ENCODE data around the gene GET4.

GET4 gene

GRCh38 chr7:876077-876971, at the start of gene GET4:
TSS of gene GET4 (plus strand) at chr7:876554. CDS start at chr7:876646, 92 bp downstream.
- DNase-seq (ENCODE audit: low read depth) = peak; percentile 93
- peak within 1 kb of the TSS; percentile 84 for H3K4me3 ChIP-seq (ENCODE audit: low read depth, low read length)

DNA sequence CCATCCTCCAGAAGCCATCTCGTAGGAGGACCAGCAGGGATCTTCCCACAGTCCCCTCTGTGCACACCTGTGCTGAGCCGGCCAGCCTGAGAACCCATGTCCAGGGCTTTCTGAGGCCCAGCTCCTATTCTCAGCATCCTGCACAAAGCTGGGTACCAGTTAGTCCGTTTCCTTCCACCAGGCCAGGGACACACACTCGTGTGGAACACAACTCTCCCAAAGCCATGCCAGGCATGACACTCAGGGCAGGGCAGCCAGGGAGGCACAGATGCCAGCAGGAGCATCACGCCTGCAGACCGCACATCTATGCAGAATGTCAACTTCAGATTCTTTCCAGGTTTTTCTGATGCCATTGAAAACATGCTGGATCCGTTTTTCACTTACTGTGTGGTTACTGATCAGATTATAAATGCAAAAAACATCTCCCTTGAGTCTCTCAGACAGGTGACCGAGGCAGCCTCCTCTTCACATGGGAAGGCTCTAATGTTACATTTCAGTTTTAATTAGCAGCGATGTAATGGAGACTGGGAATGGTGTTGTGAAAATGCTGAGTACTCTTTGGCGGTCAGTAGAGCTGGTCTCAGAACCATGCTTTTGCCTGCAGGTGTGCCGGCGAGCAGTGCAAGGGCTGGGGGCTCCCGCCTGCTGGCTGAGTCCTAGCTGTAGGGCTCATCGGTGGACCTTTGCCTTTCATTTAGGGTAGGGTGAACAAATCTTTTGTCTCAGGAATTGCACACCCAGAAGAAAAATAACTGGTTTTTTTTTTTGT, 47.4 kb upstream of the GET4 start:
- H3K4me3 ChIP-seq (ENCODE audit: low read depth, low read length) = no peak overlapping the region
- no peak for DNase-seq (ENCODE audit: low read depth)

- no peak for DNase-seq (ENCODE audit: low read depth)
- no peak overlapping the region for H3K4me3 ChIP-seq (ENCODE audit: low read depth, low read length)
Observed at GRCh38 chr7:830069-830468, 46.3 kb upstream of the GET4 start.

DNA sequence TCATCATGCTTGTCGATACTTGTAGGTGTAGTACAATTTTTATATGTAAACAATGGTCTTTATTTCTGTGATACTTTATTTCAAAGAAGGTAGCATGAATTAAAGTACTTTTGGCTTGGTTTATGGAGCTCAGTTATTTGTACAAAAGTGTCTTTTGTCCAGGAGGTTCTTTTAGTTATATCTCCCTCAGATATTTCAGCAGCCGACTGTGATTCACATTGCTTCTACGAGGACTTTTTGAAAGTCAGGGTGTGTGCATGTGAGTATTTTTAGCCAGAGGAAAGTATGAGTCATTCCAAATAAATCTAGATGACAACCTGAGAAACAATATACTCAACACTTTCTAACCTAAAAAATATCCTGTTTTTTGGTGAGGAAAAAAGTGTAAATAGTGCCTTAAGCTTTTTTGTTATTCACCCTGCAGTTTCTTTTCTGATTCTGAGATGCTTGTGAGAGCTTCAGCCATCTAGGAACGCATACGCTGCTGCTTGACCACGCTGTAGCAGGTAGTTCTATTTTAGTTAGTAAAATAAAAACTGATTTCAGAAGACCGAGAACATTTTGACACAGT, 44.7 kb upstream of the GET4 start:
- peak; percentile 57 for DNase-seq (ENCODE audit: low read depth)

DNA sequence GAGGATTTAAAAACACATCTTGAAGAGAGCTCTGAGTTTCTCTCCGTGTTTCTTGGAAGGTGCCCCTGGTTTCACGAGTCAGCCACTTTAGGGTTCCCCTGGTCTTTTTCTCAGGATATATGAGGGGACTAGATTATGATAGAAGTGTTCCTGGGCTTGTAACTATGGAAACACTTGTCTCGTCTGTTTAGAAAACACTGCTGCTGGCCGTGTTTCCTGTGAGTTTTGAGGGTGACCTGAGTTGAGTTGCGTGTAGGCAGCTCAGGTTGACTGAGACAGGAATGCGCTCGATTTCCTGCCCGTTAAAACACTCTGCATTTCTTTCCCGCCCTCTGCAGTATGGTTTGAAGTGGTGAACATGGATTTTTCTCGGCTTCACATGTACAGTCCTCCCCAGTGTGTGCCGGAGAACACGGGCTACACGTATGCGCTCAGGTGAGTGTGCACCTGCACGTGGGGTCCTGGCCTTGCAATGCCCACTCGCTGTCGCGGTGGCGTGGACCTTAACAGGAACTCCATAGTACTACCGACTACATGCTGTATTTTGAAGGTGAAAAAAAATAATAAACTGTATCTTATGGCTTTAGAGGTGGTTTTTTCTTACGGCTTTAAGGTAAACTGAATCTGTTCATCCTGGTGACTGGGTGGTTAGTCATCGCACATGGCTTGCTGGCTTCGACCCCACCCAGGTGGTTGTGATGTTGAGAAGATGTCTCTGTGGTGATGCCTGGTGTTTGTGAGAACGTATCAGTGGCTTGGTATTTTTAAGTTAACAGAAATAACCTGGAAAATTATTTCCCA, 44.0 kb upstream of the GET4 start, which contains the start of gene SUN1:
TSS of gene SUN1 (plus strand) at position 310 of the 801 bp plus-strand sequence. CDS start at position 359, 49 bp downstream.
- H3K4me3 ChIP-seq (ENCODE audit: low read depth, low read length) = no peak within 1 kb of the TSS

More for the DNA sequence above, 44.7 kb upstream of the GET4 start:
- no peak overlapping the region for H3K4me3 ChIP-seq (ENCODE audit: low read depth, low read length)

DNA sequence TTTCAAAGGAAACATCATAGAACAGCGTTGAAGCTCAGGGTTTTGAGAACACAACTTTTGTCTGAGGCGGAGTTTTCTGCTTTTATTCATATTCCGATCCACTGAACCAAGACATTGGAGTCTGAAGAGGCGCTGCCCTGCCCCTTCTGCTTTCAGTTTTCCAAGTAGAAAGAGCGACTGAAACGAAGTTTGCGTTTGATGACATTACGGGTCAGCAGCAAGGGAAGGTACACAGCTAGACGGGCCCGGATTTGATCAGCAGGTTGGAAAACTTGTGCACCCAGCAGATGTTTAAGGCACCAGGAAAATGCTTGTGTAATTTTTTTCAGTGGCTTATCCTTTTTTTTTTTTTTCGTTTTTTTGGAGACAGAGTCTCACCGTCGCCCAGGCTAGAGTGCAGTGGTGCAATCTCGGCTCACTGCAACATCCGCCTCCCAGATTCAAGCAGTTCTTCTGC, 43.4 kb upstream of the GET4 start:
- DNase-seq (ENCODE audit: low read depth) = no peak
- no peak overlapping the region for H3K4me3 ChIP-seq (ENCODE audit: low read depth, low read length)

More for the DNA sequence above, 44.0 kb upstream of the GET4 start, which contains the start of gene SUN1:
- DNase-seq (ENCODE audit: low read depth) = no peak

GRCh38 chr7:833601-834258, 42.6 kb upstream of the GET4 start:
- no peak for DNase-seq (ENCODE audit: low read depth)
- H3K4me3 ChIP-seq (ENCODE audit: low read depth, low read length) = no peak overlapping the region

DNA sequence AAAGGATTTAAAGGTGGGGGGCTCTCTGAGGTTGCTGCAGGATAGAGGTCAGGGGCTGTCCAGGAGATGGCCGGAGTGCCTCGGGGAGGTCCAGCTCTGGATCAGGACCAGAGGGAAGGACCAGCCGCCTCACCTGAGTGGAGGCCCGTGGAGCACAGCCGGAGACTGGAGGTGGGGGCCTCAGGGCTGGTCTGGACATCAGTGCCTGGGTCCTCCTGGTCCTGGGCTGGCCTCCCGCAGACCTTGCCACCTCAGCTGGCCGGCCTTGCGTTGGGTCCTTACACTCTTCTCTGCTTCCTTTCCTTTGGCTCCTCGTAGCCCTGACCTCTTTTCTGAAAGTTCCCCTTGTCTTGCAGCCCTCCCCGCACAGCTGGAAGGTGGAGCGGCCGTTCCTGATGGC, 42.1 kb upstream of the GET4 start:
- DNase-seq (ENCODE audit: low read depth) = no peak
- H3K4me3 ChIP-seq (ENCODE audit: low read depth, low read length) = no peak overlapping the region

GRCh38 chr7:835021-835420, 41.3 kb upstream of the GET4 start:
- DNase-seq (ENCODE audit: low read depth) = no peak
- H3K4me3 ChIP-seq (ENCODE audit: low read depth, low read length) = no peak overlapping the region

DNA sequence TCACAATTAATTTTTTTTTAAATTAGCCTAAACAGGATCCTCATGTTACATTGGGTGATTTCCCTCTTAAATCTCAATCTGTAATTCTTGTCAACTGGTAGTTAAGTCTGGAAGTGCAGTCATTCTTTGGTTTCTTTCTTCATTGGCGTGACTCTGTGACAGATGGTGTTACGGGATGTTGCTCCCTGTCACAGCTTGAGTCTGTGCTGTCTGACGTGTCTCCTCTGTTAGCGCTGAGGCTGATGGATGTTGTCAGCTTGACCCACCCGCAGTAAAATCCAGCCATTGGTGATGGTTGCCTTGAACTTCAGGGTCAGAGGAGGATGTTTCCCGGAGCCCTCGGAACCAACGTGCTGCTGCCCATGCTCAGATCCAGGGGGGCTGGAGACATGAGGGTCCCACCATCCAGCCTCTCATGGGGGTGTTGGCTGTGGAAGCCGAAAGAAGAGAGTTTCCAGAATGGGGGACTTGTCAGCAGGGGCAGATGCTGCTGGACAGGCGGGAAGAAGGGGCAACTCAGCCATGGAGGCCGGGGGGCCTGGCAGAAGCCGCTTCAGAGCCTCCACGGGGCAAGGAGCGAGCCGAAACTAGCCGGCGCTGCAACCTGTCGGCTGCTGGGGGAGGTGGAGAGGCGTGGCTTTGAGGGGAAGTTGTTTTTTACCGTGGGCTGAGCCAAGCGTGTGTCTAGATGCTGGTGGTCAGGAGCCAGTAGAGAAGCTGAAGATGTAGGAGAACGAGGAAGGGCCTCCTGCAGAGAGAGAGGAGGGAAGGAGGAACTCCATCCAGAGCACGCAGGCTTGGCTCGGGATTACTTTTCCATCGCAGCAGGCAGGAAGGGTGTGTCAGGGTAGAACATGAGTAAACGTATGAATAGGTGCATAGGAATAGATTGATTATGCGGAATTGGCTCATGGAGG, 40.6 kb upstream of the GET4 start:
- H3K4me3 ChIP-seq (ENCODE audit: low read depth, low read length) = no peak overlapping the region
- DNase-seq (ENCODE audit: low read depth) = no peak

- no peak overlapping the region for H3K4me3 ChIP-seq (ENCODE audit: low read depth, low read length)
- no peak for DNase-seq (ENCODE audit: low read depth)
Observed at GRCh38 chr7:836429-836828, 39.9 kb upstream of the GET4 start.

GRCh38 chr7:837001-837400, 39.4 kb upstream of the GET4 start:
- H3K4me3 ChIP-seq (ENCODE audit: low read depth, low read length) = no peak overlapping the region
- DNase-seq (ENCODE audit: low read depth) = no peak

DNA sequence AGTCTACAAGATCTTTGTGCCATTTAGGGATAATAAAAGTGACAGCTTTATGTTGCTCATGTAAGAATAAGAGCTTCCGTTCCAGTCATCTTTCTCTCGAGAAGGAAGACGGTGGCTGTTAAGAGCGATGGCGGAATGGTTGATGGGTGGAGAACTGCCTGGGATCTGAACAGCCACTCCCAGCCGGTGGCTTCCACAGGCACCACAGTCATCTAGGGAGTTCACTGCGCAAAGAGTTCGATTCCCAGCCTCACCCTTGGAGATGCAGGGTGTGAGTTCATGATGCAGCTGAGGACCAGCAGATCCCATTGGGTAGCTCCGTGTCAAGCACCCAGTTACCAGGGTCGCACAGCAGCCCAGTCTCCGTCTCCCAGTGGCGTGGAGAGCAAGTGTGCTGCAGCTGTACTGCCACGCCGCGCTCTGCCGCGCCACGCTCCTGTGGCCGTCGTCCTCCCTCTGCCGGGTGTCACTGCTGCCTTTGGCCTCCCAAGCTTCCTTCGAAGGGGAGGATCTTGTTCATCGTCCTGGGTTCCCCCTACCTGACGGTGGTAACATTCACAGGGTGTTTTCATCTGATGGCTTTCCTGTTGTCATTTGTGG, 36.3 kb upstream of the GET4 start:
- DNase-seq (ENCODE audit: low read depth) = no peak
- no peak overlapping the region for H3K4me3 ChIP-seq (ENCODE audit: low read depth, low read length)

DNA sequence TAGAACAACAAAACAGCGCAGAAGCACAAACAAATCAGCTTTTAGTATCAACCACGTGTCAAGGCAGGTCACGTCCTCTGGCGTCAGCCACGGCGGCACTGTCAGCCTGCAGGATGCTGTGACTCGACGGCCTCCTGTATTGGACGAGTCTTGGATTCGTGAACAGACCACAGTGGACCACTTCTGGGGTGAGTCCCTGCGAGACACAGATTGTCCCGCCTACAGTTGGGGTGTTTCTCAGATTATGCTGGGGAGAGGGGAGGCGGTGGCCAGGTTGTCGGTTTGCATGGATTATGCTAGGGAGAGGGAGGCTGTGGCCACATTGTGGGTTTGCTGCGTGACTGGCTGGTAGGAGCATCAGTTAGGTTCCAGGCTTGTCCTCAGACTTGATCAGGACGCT, 34.4 kb upstream of the GET4 start:
- no peak for DNase-seq (ENCODE audit: low read depth)
- H3K4me3 ChIP-seq (ENCODE audit: low read depth, low read length) = no peak overlapping the region

GRCh38 chr7:842431-843031, 33.8 kb upstream of the GET4 start:
- no peak overlapping the region for H3K4me3 ChIP-seq (ENCODE audit: low read depth, low read length)
- DNase-seq (ENCODE audit: low read depth) = no peak

- DNase-seq (ENCODE audit: low read depth) = no peak
Observed at GRCh38 chr7:843230-843629, 33.1 kb upstream of the GET4 start.

GRCh38 chr7:844043-844442, 32.3 kb upstream of the GET4 start:
- H3K4me3 ChIP-seq (ENCODE audit: low read depth, low read length) = no peak overlapping the region
- DNase-seq (ENCODE audit: low read depth) = no peak

More at GRCh38 chr7:843230-843629, 33.1 kb upstream of the GET4 start:
- H3K4me3 ChIP-seq (ENCODE audit: low read depth, low read length) = no peak overlapping the region

Data from skeletal muscle cell (primary cell).